Endothelial cell of umbilical vein (primary cell): ENCODE results near the gene RGS12. TPM values are rescaled to one million over a fixed set of nuclear protein-coding genes. Genes with fewer than 3 reads are reported as not detected.

Experiments used
- BruUV-seq: library from RNA; stranded (reverse); fragments of 400-500 nt; replicated peaks from 2 replicates; lab custom pipeline; 2021; lab: Mats Ljungman, UMichigan
- CTCF ChIA-PET: fragments of 300-600, 350-600 bp; sonication (Branson Sonifier 250); formaldehyde crosslinking; loops from one replicate; lab custom pipeline; 2021; ENCODE audit warnings: antibody characterized with exemption, inconsistent platforms; lab: Charles Lee
- POLR2A ChIA-PET: fragments of 300-600, 350-600 bp; sonication (Branson Sonifier 250); formaldehyde crosslinking; loops from one replicate; lab custom pipeline; 2021; ENCODE audit warnings: antibody characterized with exemption, inconsistent platforms; lab: Charles Lee
- DNase-seq: peaks from one replicate; pipeline ENCODE4 v3.0.0-alpha.2; 2011; ENCODE audit warnings: low read depth, low spot score
- FAIRE-seq: peaks from 2 replicates; lab custom pipeline; 2011; peaks lifted over from hg19 to GRCh38; lab: Jason Lieb, UNC
- H2AFZ ChIP-seq: 2 replicates; pipeline ENCODE4 v1.6.0; 2012; ENCODE audit warnings: low read depth, low read length, control low read depth, inconsistent platforms
- H3K27ac ChIP-seq: 2 replicates; pipeline ENCODE4 v1.5.1; 2011; ENCODE audit warnings: low read depth, mild to moderate bottlenecking, control low read depth, low read length, moderate library complexity; ENCODE audit not compliant: insufficient read depth
- H3K27me3 ChIP-seq, 2 experiments: 2 replicates each; pipeline versions ENCODE4 v1.6.0 to v1.6.1; 2011; ENCODE audit warnings: low read length in 2 of 2, mixed read lengths in 1 of 2; ENCODE audit not compliant: control insufficient read depth in 2 of 2, insufficient read depth in 2 of 2
- H3K36me3 ChIP-seq, 2 experiments: 2 replicates in 1 of 2; 3 replicates in 1 of 2; pipeline ENCODE4 v1.5.1; 2011; ENCODE audit warnings: low read length in 2 of 2, mild to moderate bottlenecking in 1 of 2, moderate library complexity in 1 of 2; ENCODE audit not compliant: control insufficient read depth in 2 of 2, insufficient read depth in 2 of 2; ENCODE audit errors: extremely low read depth in 1 of 2
- H3K4me1 ChIP-seq: 3 replicates; pipeline ENCODE4 v1.5.1; 2011; ENCODE audit warnings: mild to moderate bottlenecking, low read length; ENCODE audit not compliant: control insufficient read depth, insufficient read depth; ENCODE audit errors: extremely low read depth
- H3K4me2 ChIP-seq: 2 replicates; pipeline ENCODE4 v1.6.1; 2011; ENCODE audit warnings: low read length, control low read depth, mixed read lengths; ENCODE audit not compliant: insufficient read depth
- H3K4me3 ChIP-seq, 3 experiments: fragments of 200-600 bp in 1 of 3; sonication (generic), shearing (Covaris generic) in 1 of 3; replicated peaks in 1 of 3; 2 replicates each; pipeline ENCODE4 v1.5.1; 2011 to 2016; ENCODE audit warnings: control low read depth in 3 of 3, low read length in 3 of 3, mild to moderate bottlenecking in 2 of 3, inconsistent platforms in 1 of 3, low read depth in 1 of 3, moderate library complexity in 1 of 3; ENCODE audit not compliant: insufficient read depth in 1 of 3
- H3K79me2 ChIP-seq: 2 replicates; pipeline ENCODE4 v1.6.0; 2012; ENCODE audit warnings: low read length, inconsistent platforms; ENCODE audit not compliant: control insufficient read depth, insufficient read depth
- H3K9ac ChIP-seq: replicated peaks from 2 replicates; pipeline ENCODE3; 2011; ENCODE audit warnings: low read length, control low read depth; ENCODE audit not compliant: insufficient read depth; ENCODE audit errors: extremely low read depth
- H3K9me1 ChIP-seq: replicated peaks from 3 replicates; pipeline ENCODE4 v1.6.0; 2011; ENCODE audit warnings: mild to moderate bottlenecking, low read length; ENCODE audit not compliant: control insufficient read depth, insufficient read depth; ENCODE audit errors: extremely low read depth
- H3K9me3 ChIP-seq: replicated peaks from 2 replicates; pipeline ENCODE4 v1.5.1; 2012; ENCODE audit warnings: low read length, inconsistent platforms; ENCODE audit not compliant: control insufficient read depth, insufficient read depth
- H4K20me1 ChIP-seq: replicated peaks from 2 replicates; pipeline ENCODE3; 2011; ENCODE audit warnings: mild to moderate bottlenecking, low read length; ENCODE audit not compliant: control insufficient read depth, insufficient read depth; ENCODE audit errors: extremely low read depth
- CTCF ChIP-seq, 2 donors: IDR thresholded peaks; 1 replicate in 1 of 2; 2 replicates in 1 of 2; pipeline ENCODE4 v1.5.1; 2011; ENCODE audit warnings: low read length in 2 of 2, mild to moderate bottlenecking in 2 of 2, moderate library complexity in 2 of 2, control low read depth in 1 of 2, inconsistent platforms in 1 of 2, low read depth in 1 of 2; ENCODE audit not compliant: insufficient read depth in 1 of 2; ENCODE audit errors: extremely low read depth in 1 of 2
- EZH2 ChIP-seq: IDR thresholded peaks from 2 replicates; pipeline ENCODE4 v1.6.1; 2012; ENCODE audit warnings: borderline replicate concordance, low read depth, mild to moderate bottlenecking, moderate library complexity, low read length, inconsistent platforms; ENCODE audit not compliant: severe bottlenecking
- JUN ChIP-seq: IDR thresholded peaks from 2 replicates; pipeline ENCODE4 v1.6.1; 2011; ENCODE audit warnings: borderline replicate concordance, low read depth; ENCODE audit not compliant: insufficient read length, insufficient read depth
- MAX ChIP-seq: IDR thresholded peaks from 2 replicates; pipeline ENCODE4 v1.6.1; 2011; ENCODE audit not compliant: insufficient read depth, insufficient read length
- MYC ChIP-seq: IDR thresholded peaks from one replicate; pipeline ENCODE4 v1.6.1; 2011; ENCODE audit warnings: mild to moderate bottlenecking, low read depth, low read length
- POLR2A ChIP-seq: IDR thresholded peaks from 2 replicates; pipeline ENCODE4 v1.6.1; 2012; ENCODE audit warnings: low read depth, mild to moderate bottlenecking, control low read depth, low read length
- POLR2AphosphoS5 ChIP-seq: IDR thresholded peaks from 2 replicates; pipeline ENCODE4 v1.6.1; 2012; ENCODE audit warnings: low read depth, mild to moderate bottlenecking, control low read depth, low read length, moderate library complexity; ENCODE audit not compliant: insufficient read depth
- dilution Hi-C: fragments of 300-500 bp; cut with MboI; formaldehyde crosslinking; loops from one replicate; pipeline ENCODE4 v1.15.0; 2019; ENCODE audit warnings: low sequenced_read_pairs; ENCODE audit not compliant: extremely low pct_ligation_motif_present
- intact Hi-C: fragments of 100-400 bp; cut with micrococcal nuclease; formaldehyde crosslinking; loops from one replicate; pipeline ENCODE4 v1.10.0; 2022
- polyA plus RNA-seq, 4 experiments: library from polyadenylated mRNA; depleted of rRNA in 3 of 4; stranded (reverse) in 3 of 4; unstranded in 1 of 4; fragments of >200 nt; gene quantifications; 2 replicates each; pipeline versions ENCODE4 v1.2.1 to v1.2.3, GENCODE V29; 2011 to 2012; ENCODE audit warnings: missing spikeins in 1 of 4
- total RNA-seq: library from RNA; stranded (reverse); gene quantifications from 2 replicates; pipeline ENCODE4 v1.2.3, GENCODE V29; 2021

Gene RGS12
- total and polyA plus RNA-seq, 2 donors (not counting 3 experiments of a cell fraction or from before 2014, with no cell fraction given) = 65.2 to 75.4 TPM

- TF ChIP-seq POLR2A (no peak), MYC (no peak)
- intact Hi-C loops (no loop called here), dilution Hi-C loops (no loop called here)
- ChIA-PET CTCF (interaction anchor here (1.5 kb wide), 1 partner anchor 180 kb away, joined by 3 read pairs; no protein-coding TSS in a partner anchor), POLR2A (no interaction called here)
- peaks cover 7% of the 10 kb centered on the region for H3K4me1 ChIP-seq
- H3K9me3 ChIP-seq = no peaks in the 10 kb centered on the region
- H3K9me1 ChIP-seq = no peaks in the 10 kb centered on the region
- H3K27me3 ChIP-seq = no peaks in the 10 kb centered on the region
- no peak for DNase-seq
- H4K20me1 ChIP-seq = no peaks in the 10 kb centered on the region
- H2AFZ ChIP-seq = no peak overlapping the region
- H3K79me2 ChIP-seq = peaks cover 48% of the 10 kb centered on the region
- H3K4me2 ChIP-seq = no peak overlapping the region
- H3K9ac ChIP-seq = no peak overlapping the region
- no peak overlapping the region for H3K4me3 ChIP-seq
- no peak for FAIRE-seq
- peaks cover 3 to 20% of the 10 kb centered on the region in 2 experiments for H3K36me3 ChIP-seq
- H3K27ac ChIP-seq = no peak overlapping the region
- BruUV-seq = TSS peak; percentile 37
Observed at GRCh38 chr4:3316146-3316545, 23.3 kb downstream of the RGS12 start.

GRCh38 chr4:3317011-3317655 is 24.3 kb downstream of the RGS12 start:
- Histone ChIP-seq H3K36me3 (peaks cover 3 to 20% of the 10 kb centered on the region in 2 experiments), H3K79me2 (peaks cover 49% of the 10 kb centered on the region), H3K9ac (no peak overlapping the region), H4K20me1 (no peaks in the 10 kb centered on the region), H3K4me1 (peaks cover 10% of the 10 kb centered on the region), H3K4me2 (no peak overlapping the region), H2AFZ (no peak overlapping the region), H3K27ac (no peak overlapping the region), H3K9me3 (no peaks in the 10 kb centered on the region), H3K27me3 (no peaks in the 10 kb centered on the region), H3K4me3 (no peak overlapping the region), H3K9me1 (no peaks in the 10 kb centered on the region)
- ChIA-PET POLR2A (no interaction called here), CTCF (interaction anchor here (1.5 kb wide), 1 partner anchor 181 kb away, joined by 3 read pairs; no protein-coding TSS in a partner anchor)
- dilution Hi-C loops = no loop called here
- DNase-seq (no peak), FAIRE-seq (no peak)
- BruUV-seq = no TSS peak
- intact Hi-C loops = no loop called here
- TF ChIP-seq JUN (no peak), MAX (no peak), CTCF (IDR thresholded peaks at IDR 0.05; ENCODE audit: extremely low read depth in 1 of 2, insufficient read depth in 1 of 2, low read depth in 1 of 2, low read length in 2 of 2) (no peak), POLR2AphosphoS5 (no peak), EZH2 (no peak), POLR2A (no peak)
